Epithelial cell of prostate (primary cell): ENCODE results near the gene ESR2.
A peak's percentile ranks its signal among the peaks of the same experiment; 100 is the strongest.
"Not testable (repeated sequence)": the region's sequence is repeated elsewhere in the genome, so short reads cannot be mapped to it uniquely, and the experiment has no call there.

Experiments
- DNase-seq: peaks from one replicate; pipeline ENCODE4 v3.0.0-alpha.2; 2011; ENCODE audit warnings: low read depth, low spot score
- H3K27ac ChIP-seq: fragments of 450-650 bp; 2 replicates; pipeline ENCODE4 v1.5.1; 2017; ENCODE audit warnings: mild to moderate bottlenecking

The ESR2 gene

GRCh38 chr14:64170181-64170580 is 124.0 kb downstream of the ESR2 start:
- no peak overlapping the region for H3K27ac ChIP-seq
- DNase-seq, result no peak

GRCh38 chr14:64159588-64159987 is 134.6 kb downstream of the ESR2 start:
- no peak overlapping the region for H3K27ac ChIP-seq
- no peak for DNase-seq

- no peak for DNase-seq
Observed at GRCh38 chr14:64158608-64159007, 135.6 kb downstream of the ESR2 start.

GRCh38 chr14:64149921-64150320 is 144.2 kb downstream of the ESR2 start:
- DNase-seq, result no peak
- no peak overlapping the region for H3K27ac ChIP-seq

More at GRCh38 chr14:64158608-64159007, 135.6 kb downstream of the ESR2 start:
- no peak overlapping the region for H3K27ac ChIP-seq

GRCh38 chr14:64147126-64147790 is 146.9 kb downstream of the ESR2 start:
- no peak overlapping the region for H3K27ac ChIP-seq
- DNase-seq, result no peak

GRCh38 chr14:64137657-64138290 is 156.4 kb downstream of the ESR2 start:
- no peak for DNase-seq
- H3K27ac ChIP-seq, result no peak overlapping the region

GRCh38 chr14:64126548-64126947 is 167.6 kb downstream of the ESR2 start:
- no peak overlapping the region for H3K27ac ChIP-seq
- no peak for DNase-seq

- no peak overlapping the region for H3K27ac ChIP-seq
- DNase-seq, result no peak
Observed at GRCh38 chr14:64125270-64125669, 168.9 kb downstream of the ESR2 start.

GRCh38 chr14:64123241-64123822 is 170.8 kb downstream of the ESR2 start:
- no peak for DNase-seq
- no peak overlapping the region for H3K27ac ChIP-seq

- H3K27ac ChIP-seq, result peak overlapping the region; percentile 99
- no peak for DNase-seq
Observed at GRCh38 chr14:64119980-64120379, 174.2 kb downstream of the ESR2 start.

- H3K27ac ChIP-seq, result peak overlapping the region; percentile 99
Observed at GRCh38 chr14:64119500-64119899, 174.7 kb downstream of the ESR2 start.

GRCh38 chr14:64118892-64119291 is 175.3 kb downstream of the ESR2 start:
- DNase-seq, result no peak
- peak overlapping the region; percentile 99 for H3K27ac ChIP-seq

More at GRCh38 chr14:64119500-64119899, 174.7 kb downstream of the ESR2 start:
- DNase-seq, result no peak

- DNase-seq, result not testable (repeated sequence)
- H3K27ac ChIP-seq, result peak overlapping the region; percentile 99
Observed at GRCh38 chr14:64118403-64118742, 175.8 kb downstream of the ESR2 start.

GRCh38 chr14:64117671-64118402 is 176.3 kb downstream of the ESR2 start:
- DNase-seq, result peak; percentile 89
- peak overlapping the region; percentile 99 for H3K27ac ChIP-seq

- H3K27ac ChIP-seq, result peak overlapping the region; percentile 99
- no peak for DNase-seq
Observed at GRCh38 chr14:64115401-64115800, 178.8 kb downstream of the ESR2 start.

- DNase-seq, result no peak
Observed at GRCh38 chr14:64114796-64115195, 179.4 kb downstream of the ESR2 start.

GRCh38 chr14:64114166-64114565 is 180.0 kb downstream of the ESR2 start:
- DNase-seq, result no peak
- peak overlapping the region; percentile 43 for H3K27ac ChIP-seq

More at GRCh38 chr14:64114796-64115195, 179.4 kb downstream of the ESR2 start:
- no peak overlapping the region for H3K27ac ChIP-seq

- H3K27ac ChIP-seq, result peak overlapping the region; percentile 43
- DNase-seq, result no peak
Observed at GRCh38 chr14:64112867-64113678, 181.1 kb downstream of the ESR2 start.

GRCh38 chr14:64110802-64111201 is 183.4 kb downstream of the ESR2 start:
- no peak for DNase-seq
- peak overlapping the region; percentile 53 for H3K27ac ChIP-seq
